Choroid plexus epithelial cell (primary cell): ENCODE data around the gene RRM2.

Experiments
- DNase-seq: peaks from one replicate; pipeline ENCODE4 v3.0.0-alpha.2; 2010; ENCODE audit warnings: low read depth
- H3K4me3 ChIP-seq: 2 replicates; pipeline ENCODE4 v1.5.1; 2011; ENCODE audit warnings: low read depth, mild to moderate bottlenecking, control low read depth, low read length, moderate library complexity
- TF ChIP-seq, protein P1 (sequence below): conservative IDR thresholded peaks from 2 replicates; pipeline ENCODE4 v1.5.1; 2011; ENCODE audit warnings: low read depth, mild to moderate bottlenecking, control low read depth, inconsistent platforms, low read length, moderate library complexity

RRM2 gene

DNA sequence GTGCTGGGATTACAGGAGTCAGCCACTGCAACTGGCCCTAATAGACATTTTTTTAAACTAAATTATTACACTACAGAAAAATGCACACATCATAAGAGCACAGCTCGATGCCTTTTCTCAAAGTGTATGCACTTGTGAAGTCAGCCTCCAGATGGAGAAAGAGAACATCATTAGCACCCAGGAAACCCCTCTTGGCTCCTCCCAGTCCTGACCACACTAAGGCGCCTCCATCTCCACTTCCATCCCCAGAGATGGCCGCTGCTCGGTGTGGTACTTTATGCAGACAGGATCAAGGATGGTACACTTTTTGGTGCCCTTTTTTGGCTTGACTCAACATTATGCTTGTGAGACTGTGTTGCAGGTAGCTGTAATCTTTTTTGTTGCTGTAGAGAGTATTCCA is 34.8 kb downstream of the RRM2 start:
- TF ChIP-seq, protein P1, sequence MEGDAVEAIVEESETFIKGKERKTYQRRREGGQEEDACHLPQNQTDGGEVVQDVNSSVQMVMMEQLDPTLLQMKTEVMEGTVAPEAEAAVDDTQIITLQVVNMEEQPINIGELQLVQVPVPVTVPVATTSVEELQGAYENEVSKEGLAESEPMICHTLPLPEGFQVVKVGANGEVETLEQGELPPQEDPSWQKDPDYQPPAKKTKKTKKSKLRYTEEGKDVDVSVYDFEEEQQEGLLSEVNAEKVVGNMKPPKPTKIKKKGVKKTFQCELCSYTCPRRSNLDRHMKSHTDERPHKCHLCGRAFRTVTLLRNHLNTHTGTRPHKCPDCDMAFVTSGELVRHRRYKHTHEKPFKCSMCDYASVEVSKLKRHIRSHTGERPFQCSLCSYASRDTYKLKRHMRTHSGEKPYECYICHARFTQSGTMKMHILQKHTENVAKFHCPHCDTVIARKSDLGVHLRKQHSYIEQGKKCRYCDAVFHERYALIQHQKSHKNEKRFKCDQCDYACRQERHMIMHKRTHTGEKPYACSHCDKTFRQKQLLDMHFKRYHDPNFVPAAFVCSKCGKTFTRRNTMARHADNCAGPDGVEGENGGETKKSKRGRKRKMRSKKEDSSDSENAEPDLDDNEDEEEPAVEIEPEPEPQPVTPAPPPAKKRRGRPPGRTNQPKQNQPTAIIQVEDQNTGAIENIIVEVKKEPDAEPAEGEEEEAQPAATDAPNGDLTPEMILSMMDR = peak; percentile 11
- no peak overlapping the region for H3K4me3 ChIP-seq
- peak; percentile 24 for DNase-seq

DNA sequence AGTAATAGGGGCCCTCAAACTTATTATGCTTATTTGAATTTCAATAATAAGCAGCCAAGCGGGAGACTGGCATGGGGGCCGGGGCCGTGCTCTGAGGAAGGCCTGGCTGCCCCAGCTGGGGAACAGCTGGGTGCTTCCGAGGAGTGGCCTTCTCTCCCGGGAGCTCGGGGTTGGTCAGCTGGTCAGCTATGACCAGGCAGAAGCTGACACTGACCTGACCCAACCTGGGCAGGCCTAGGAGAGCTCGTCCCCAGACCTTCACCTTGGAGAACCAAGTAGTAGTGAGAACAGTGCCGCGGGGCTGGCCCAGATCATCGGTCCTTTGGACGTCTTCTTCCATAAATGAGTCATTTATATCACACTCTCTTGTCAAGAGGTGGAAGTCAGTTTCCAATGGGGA is 36.1 kb downstream of the RRM2 start:
- TF ChIP-seq, protein P1 = no peak
- no peak for DNase-seq
- H3K4me3 ChIP-seq = no peak overlapping the region

GRCh38 chr2:10159086-10159485 is 36.5 kb downstream of the RRM2 start:
- no peak overlapping the region for H3K4me3 ChIP-seq
- DNase-seq = no peak
- TF ChIP-seq, protein P1 = no peak

DNA sequence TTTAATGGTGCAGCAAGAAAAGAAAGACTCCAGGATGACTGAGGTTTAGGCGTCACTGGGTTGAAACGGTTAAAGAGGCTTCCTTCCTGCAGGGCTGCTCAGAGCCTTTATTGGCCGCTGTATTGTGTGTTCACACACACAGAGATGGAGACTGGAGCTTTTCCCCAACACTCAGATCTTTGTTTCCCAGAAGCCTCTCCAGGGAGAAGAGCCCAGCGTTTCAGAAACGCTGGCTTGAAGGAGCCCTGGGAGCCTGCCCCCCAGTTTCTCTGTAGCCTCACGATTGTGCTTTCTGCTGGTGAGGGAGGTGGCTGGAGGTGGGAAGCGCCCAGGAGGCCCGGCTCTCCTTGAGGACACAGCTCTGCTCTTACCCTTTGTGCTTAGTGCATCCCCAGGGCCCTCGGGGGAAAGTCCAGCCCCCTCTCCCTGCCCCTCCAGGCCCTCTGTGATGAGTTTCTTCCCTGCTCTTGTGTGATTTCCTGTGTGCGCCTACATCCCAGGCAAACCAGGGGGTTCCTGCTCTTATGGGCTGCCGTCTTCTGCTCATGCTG is 37.1 kb downstream of the RRM2 start:
- no peak overlapping the region for H3K4me3 ChIP-seq
- TF ChIP-seq, protein P1 = no peak
- no peak for DNase-seq

- no peak for DNase-seq
- TF ChIP-seq, protein P1 = no peak
- no peak overlapping the region for H3K4me3 ChIP-seq
Observed at GRCh38 chr2:10160203-10160955, 37.8 kb downstream of the RRM2 start.

GRCh38 chr2:10161206-10161931 is 38.8 kb downstream of the RRM2 start:
- TF ChIP-seq, protein P1 = no peak
- DNase-seq = peak; percentile 14
- no peak overlapping the region for H3K4me3 ChIP-seq
